Stimulated activated CD8-positive, alpha-beta memory T cell treated with anti-CD3 and anti-CD28 coated beads, Interleukin-15, amount 100 ng/mL, for 48 hours (primary cell): ENCODE data around the gene PPP2R1B.
"Not testable (repeated sequence)": the region's sequence is repeated elsewhere in the genome, so short reads cannot be mapped to it uniquely, and the experiment has no call there.

ENCODE experiments used
- DNase-seq, 2 donors: peaks; one replicate each; pipeline ENCODE4 v3.0.0-alpha.2; 2020; ENCODE audit warnings: low read depth in 2 of 2

The PPP2R1B gene

DNA sequence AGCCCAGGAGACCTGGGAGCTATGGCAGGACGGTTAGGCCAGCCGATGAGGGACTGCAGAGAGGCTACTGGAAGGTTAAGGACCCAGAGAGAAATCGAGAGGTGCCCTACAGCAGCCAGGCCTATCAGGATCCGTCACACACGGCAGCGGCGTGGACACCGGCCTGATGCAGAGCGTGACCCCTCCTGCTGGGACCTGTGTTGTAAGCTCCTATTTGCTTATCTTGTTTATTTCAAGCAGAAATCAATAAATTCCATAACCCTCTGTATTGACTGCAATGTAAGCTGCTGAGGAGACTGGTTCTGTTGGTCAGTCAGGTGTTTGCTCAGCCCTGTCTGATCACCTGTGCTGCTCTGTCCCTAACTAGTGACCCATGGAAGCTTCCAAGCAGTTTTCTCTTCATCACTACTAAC lies 39.9 kb downstream of the PPP2R1B start:
- no peak for DNase-seq

DNA sequence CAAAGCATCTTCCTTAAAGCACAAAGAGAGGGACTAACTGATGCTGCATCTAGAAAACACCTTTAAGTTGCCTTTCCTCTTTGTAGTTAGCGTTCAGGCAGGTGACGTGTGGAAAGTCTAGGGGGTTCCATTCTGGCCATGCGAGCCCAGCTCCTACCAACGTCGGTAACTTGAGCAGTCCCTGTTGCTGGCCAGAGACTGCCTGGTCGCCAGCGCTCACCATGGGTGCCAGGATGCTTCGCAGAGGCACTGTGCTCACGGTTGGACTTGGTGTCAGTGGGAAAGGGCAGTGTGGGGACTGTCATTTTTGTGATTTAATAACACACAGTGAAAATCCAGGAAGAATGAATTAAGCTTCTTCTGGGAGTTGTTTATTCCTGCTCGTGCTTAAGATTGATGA lies 40.6 kb downstream of the PPP2R1B start:
- DNase-seq, result no peak

DNA sequence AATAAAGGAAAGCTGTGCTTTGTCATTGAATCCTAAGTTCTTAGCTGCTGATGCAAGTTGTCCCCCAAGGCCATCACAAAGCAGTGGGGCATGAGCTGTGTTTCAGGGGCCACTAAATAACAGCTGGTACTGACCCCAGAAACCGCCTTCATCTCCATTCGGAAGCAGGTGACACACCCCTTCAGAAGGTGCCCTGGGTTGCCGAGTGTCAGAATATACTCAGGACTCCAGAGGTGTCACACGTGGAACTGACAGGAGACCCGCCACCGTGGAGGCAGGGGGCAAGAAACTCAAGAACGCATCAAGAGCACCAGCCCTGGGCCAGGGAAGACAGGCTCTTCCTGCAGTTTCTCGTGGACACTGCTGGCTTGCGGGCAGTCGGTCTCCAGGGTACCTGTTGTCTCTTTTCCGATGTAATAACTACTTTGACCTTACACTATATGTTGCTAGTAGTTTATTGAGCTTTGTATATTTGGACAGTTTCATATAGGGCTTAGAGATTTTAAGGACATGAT lies 41.5 kb downstream of the PPP2R1B start:
- no peak for DNase-seq

DNA sequence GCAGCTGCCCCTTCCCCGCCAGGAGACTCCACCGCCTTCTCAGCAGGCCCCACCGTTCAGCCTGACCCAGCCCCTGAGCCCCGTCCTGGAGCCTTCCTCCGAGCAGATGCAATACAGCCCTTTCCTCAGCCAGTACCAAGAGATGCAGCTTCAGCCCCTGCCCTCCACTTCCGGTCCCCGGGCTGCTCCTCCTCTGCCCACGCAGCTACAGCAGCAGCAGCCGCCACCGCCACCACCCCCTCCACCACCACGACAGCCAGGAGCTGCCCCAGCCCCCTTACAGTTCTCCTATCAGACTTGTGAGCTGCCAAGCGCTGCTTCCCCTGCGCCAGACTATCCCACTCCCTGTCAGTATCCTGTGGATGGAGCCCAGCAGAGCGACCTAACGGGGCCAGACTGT lies 42.6 kb downstream of the PPP2R1B start:
- no peak for DNase-seq

DNA sequence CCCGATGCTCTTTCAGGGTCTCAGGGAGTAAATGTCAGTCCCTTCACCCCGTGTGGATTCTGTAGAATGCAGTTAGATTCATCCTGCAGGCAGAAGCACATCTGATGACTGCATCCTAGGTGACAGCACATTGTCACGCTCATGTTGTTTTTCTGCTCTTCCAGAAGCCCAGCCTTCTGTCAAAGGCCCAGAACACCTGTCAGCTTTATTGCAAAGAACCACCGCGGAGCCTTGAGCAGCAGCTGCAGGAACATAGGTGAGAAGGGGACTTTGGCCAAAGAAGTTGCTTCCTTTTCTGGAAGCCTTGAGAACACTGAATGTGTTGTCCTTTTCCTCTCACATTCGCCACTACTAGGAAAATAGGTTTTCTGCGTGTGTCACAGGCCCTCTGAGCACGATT lies 43.7 kb downstream of the PPP2R1B start:
- no peak for DNase-seq

DNA sequence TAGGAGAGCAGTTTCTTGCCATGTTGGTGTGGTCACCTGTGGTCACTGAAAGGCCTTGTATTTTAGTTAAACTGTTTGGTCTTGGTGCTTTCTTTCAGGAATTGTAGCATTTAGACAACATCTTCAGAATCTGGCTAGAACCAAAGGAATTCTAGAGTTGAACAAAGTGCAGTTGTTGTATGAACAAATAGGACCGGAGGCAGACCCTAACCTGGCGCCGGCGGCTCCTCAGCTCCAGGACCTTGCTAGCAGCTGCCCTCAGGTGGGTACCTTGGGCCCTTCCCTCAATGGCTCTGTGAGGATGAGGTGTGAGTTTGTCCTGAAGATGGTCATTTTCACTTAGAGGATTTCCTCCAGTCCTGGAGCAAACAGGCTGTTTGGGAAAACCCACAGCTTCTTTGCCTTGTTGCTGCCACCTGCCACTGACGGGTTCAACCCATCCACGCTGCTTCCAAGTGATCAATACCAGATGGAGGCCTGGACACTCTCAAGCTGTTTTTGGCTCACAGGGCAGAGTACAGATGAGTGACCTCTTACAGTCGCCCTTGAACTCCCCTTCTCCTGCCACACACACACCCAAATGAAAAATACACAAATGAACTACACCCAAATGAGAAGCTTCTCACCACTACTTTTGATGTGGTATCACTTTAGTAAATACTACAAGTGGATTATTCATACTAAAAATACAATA lies 45.2 kb downstream of the PPP2R1B start:
- DNase-seq, result no peak

DNA sequence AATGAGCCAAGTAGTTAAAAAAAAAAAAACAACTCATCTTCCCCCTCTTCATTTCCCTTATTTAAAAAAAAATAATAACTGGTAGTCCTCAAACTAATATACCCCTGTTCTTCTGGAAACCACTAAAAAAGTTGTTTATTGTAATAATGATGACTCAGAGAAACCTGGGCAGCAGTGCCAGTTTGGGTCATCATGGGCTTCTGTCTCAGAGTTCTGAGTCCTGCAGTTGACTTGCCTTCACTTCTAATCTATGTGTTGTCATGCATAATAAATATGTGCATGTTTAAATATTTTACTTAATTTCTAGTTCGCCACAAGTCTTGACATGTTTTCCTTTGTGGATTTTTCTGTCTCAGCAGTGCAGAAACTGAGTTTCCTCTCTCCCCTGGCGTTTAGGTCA lies 46.8 kb downstream of the PPP2R1B start:
- DNase-seq, result no peak

DNA sequence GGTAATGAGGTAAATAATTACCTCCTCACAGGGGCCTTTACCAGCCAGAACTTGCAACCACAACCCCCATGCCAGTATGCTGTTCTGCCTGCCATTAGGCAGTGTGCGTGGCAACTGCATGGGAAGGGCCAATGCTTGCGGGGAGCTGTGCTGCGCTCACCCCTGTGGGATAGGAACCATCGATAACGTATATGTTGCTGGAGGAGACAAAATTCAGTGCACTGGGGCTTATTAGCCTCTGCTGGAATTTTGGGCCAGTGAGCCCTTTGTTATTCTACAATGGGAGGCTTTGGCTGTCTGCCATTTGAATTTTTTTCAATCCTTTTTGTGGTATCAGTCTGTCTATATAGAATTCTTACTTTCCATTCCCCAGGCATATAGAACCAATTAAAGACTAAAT lies 47.3 kb downstream of the PPP2R1B start:
- no peak for DNase-seq

DNA sequence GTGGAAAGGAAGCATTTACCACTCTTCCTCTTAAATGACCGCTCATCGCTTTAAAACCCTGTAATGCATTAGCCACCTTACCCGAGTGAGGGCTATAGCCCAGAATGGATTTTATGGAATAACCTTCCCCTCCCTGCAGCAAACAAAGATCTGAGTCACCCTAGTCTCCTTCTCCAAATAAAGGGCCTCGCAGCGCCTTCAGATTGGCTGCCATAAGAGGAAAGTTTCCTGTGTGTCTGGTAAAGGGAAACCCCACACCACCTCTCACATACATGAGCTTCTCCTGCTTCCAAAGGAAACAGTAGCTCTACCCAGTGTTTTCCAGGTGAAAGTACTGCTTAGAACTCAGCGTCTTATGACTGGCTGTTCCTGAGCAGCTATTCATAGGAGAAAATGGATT lies 47.8 kb downstream of the PPP2R1B start:
- DNase-seq, result no peak

DNA sequence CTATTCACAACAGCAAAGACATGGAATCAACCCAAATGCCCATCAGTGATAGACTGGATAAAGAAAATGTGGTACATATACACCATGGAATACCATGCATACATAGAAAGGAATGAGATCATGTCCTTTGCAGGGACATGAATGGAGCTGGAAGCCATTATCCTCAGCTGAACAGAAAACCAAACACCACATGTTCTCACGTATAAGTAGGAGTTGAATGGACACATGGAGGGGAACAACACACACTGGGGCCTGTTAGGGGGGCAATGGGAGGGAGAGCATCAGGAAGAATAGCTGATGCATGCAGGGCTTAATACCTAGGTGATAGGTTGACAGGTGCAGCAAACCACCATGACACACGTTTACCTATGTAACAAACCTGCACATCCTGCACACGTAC lies 48.5 kb downstream of the PPP2R1B start:
- not testable (repeated sequence) for DNase-seq

DNA sequence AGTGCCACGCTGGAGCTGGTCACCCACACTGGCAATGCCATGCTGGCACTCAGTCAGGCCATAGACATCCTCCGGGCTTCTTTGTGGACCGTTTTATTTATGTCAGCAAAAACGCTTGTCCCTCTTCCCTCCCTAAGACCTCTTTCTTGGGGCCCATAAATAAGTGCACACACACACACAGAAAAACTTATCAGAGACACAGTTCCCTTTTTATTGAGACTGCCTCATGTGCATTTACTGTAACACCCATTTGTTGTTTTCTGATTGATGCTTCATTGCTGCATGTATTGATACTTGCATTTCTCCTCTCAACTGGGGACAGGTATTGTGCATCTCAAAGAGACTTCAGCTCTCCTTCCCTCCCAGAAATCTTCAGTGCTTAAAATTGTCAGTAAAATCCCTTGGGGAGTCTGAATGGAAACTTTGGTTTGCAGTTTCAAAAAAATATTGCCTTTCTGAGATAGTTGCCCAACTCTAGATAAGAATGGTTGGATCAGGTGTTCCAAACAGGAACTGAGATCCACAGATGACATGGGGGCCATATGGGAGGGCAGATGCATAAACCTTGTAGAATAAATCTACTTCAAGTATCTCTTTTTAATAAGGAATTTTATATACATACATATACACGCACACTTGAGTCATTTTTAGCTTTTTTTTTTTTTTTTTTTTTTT lies 50.9 kb downstream of the PPP2R1B start:
- DNase-seq, result no peak

DNA sequence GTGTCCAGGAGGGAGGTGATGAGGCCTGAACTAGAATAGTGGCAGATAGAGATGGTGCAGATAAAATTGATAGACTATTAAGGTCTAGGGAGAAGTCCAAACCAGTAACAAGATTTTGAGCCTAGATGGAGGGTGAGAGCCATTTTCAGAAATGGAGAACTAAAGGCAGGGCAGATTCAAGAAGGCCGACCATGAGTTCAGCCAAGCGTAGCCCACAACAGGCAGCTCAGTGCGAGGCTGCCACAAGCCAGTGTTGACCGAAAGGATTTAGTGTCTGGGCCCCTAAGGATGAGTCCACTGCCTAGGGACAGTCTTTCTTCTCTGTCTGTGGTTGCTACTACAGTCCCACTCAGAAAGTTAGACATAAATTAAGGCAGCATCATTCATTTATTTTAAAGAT lies 51.7 kb downstream of the PPP2R1B start:
- DNase-seq, result no peak

DNA sequence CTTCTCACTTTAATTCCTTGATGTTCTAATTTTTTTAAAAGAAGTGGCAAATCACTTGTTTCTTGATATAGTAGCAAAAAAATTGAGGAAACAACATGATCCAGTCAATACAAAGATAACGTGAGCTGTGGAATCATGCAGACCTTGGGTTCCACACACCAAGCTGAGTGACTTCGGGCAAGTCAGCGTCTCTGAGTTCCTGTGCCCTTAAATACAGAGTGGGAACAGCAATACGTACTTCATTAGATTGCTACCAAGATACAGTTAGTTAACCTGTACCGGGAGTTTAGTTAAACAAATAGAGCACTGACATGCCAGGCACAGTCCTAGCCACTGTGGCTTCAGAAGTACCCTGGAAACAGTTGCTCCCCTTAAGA lies 58.5 kb downstream of the PPP2R1B start:
- DNase-seq, result no peak

DNA sequence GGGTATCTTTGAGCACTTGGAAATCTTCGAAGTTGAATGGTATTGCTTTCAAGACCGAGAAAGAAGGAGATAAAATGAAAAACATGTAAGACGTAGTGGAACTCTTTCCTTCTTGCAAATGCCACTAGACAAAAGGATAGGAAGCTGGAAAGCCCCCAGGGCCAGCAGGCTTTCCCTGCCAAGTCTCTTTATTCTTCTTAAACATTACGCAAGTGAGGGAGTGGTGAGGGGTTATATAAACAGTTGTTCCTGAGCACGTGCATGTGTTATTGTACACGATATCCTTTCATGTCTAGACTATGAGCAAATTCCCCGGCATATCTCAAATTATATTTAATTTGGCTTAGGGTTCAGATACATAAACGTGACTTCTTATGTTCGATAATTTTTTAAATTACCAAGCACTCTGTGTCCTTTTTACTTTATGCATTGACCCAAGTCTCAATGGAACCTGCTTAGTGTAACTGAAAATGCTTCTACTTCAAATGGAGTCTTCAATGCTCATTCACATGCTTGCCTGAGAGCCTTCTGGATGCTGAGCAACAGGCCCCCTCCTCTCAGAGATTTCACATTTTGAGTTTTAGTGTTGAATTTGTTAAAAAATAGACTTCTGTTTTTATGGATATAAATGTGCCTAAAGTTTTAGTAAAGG lies 59.0 kb downstream of the PPP2R1B start:
- DNase-seq, result no peak

DNA sequence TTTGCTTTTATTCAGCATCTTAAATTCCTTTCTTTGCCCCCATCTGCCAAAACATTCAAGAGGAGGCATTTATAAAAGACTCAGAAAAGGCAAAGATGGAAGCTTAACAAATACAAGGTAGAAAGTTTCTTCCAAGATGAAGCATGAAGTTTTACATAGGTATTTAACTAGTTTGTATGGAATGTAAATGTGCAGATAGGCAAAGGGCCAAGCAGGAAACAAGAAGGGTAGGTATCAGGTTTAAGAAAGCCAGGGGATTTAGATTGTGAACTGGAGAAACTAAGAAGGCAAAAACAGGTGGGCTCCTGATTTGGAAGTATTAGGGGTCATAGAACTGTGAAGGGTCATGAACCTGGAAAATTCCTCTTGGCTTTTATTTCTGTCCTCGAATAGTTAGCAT lies 62.6 kb downstream of the PPP2R1B start:
- no peak for DNase-seq

DNA sequence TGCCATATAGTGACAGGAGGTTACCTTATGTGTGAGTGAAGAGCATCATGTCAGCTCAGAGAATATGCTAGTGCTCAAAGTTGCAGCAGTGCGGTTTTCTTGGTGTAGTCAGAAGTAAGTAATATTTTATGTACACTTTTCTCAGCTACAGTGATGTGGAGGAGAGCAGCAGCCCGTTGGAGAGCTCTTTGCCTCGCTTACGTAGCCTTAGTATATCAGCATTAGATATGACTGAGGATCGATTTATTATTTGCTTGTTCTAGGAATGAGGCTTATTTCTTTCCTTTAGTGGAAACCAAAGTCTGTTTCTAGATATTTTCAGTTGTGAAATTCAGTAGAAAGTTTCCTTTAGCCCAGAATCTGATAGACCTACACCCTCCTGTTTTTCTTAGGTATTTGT lies 63.6 kb downstream of the PPP2R1B start:
- DNase-seq, result no peak

DNA sequence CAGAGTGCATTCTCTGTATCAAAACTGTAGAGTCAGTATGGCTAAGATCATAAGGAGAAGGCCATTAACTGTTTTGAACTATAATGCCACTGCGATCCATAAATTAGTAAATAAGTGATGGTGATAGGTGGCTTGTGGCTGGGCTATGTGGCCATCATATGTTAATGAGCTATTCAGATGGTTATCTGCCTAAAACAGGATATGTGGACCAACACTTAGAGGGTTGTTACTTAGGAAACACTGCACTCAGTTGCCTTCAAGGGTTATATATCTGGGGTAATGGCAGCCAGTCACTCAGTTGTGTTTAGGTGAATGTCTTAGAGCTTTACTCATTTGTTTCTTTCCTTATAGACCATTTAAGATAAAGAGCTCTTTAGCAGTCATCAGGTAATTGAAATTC lies 66.0 kb downstream of the PPP2R1B start:
- no peak for DNase-seq

DNA sequence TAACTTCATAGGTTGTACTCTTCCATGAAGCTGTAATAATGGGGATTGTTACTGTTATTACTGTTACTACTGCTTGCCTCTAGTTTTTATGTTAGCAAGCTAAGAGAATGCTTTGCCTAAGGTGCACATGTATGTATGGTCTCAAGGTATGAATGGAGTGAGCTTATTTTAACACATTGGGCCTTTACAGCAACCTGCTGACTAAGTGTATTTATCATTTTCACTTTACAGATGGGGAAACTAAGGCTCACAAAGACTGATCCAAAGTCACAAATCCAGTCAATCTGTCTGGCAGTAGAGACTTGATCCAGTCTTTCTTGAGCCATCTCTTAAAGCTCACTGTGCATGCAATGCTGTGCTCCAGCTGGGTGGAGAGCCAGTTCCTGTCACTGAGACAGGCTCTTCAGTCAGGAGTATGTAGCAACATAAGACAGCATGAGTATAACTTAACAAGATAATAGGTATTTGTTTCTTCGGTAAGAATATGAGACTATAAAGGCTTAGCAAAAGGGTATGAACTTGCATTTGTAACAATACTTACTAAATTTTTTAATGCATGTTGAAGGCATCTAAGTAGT lies 66.5 kb downstream of the PPP2R1B start:
- DNase-seq, result no peak

DNA sequence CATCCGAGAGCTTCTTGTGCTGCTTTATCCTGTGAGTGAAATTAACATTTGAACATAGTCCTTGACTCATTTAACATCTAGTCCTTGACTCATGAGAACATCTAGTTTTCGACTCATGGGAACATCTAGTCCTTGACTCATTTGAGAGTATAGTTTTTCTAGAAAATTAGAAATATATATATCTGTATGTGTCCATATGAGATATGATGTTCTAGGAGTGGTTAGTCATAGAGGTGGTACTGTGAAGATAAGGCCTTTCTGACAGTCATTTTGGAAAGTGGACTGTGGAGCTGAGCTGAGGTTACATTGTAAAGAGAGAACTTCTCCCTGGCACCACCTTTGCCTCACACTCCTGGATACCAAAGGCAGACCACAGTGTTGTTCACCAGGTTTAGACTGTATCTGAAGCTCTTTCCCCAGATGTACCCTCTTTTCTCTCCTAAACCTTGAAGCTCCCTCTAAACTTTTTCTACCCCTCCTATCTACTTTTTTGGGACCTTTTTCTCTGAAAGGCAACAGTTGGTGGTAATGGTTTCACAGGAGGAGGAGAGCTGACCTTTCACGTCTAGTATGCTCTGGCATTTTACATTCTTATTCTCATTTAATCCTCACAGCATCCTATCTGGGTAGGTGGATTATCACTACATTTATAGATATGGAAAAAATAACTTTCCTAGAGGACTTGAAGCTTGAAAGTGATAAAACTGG lies 67.2 kb downstream of the PPP2R1B start:
- DNase-seq, result no peak

DNA sequence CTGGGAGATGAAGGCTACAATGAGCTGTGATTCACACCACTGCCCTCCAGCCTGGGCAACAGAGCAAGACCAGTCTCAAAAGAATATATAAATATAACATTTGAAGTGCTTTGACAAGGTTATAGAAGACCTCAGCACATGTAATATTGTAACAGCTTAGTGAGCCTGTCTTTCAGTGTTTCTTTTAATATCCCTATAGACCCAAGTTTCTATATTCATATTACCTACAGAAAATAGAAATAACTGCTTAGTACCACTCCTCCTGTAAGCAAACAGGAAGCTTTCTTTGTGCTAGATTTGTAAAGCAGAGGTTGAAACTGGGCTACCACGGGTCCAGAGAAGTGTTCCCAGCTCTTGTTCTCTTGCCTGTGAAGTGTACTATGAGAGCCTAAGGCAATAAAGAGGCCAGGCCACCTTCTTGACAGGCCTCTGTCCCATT lies 68.2 kb downstream of the PPP2R1B start:
- no peak for DNase-seq

DNA sequence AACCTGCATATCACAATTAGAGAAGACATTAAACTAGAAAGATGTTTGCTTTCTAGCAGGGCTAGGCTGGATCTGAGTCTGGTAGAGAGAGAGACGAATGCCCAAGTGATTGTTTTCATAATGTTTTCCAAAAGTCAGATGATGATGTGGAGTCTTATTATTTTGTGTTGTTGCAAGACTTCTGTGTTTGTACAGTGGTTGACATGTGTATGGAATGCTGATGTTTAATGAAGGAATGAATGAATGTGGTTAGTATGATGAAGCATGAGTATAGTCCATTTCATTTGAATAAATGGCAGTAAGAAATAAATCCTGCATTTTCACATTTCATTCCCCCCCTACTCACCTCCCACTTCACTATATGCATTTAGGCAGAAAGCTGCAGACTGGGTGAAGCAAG lies 69.6 kb downstream of the PPP2R1B start:
- no peak for DNase-seq

DNA sequence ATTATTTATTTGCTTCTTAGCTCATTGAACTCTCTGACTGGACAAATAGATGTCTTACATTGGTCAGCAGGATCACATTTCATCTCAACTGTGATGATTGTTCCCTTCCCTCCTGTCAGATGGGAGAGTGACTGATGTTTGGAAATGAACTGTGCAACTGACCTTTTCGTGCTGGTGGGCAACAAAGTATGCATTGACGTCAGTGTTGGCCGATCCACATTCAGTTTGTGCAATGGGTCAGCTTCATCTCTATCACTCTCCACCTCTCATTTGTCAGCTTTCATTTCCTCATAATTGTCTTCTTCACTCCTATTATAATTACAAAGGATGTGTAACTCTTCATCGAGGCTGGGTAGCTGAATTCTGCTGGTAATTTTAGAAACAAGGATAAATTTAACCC lies 71.3 kb downstream of the PPP2R1B start:
- no peak for DNase-seq
